Neuronal stem cell (in vitro differentiated cells): ENCODE results near the gene GPATCH2L.

Experiments
- DNase-seq: peaks from one replicate; pipeline ENCODE4 v3.0.0-alpha.2; 2013; ENCODE audit warnings: low spot score
- H2AFZ ChIP-seq: one replicate; pipeline ENCODE4 v1.6.1; 2013; ENCODE audit warnings: mild to moderate bottlenecking, low read length, inconsistent platforms
- H2AK5ac ChIP-seq: 2 replicates; pipeline ENCODE4 v1.6.1; 2013; ENCODE audit warnings: low read depth, mild to moderate bottlenecking, inconsistent platforms, low read length, moderate library complexity, mixed read lengths
- H2BK120ac ChIP-seq: 2 replicates; pipeline ENCODE4 v1.6.1; 2013; ENCODE audit warnings: low read depth, mild to moderate bottlenecking, inconsistent platforms, low read length, moderate library complexity, mixed read lengths
- H2BK12ac ChIP-seq: one replicate; pipeline ENCODE4 v1.6.1; 2013; ENCODE audit warnings: low read length, inconsistent platforms
- H2BK15ac ChIP-seq: 2 replicates; pipeline ENCODE4 v1.6.1; 2013; ENCODE audit warnings: mild to moderate bottlenecking, low read length, inconsistent platforms, mixed read lengths
- H2BK5ac ChIP-seq: one replicate; pipeline ENCODE4 v1.6.1; 2013; ENCODE audit warnings: inconsistent platforms, mild to moderate bottlenecking, low read length, moderate library complexity
- H3K14ac ChIP-seq: one replicate; pipeline ENCODE4 v1.6.1; 2013; ENCODE audit warnings: low read length, inconsistent platforms
- H3K18ac ChIP-seq: 2 replicates; pipeline ENCODE4 v1.6.1; 2013; ENCODE audit warnings: low read length, inconsistent platforms
- H3K23ac ChIP-seq: 2 replicates; pipeline ENCODE4 v1.6.1; 2013; ENCODE audit warnings: low read depth, mild to moderate bottlenecking, mixed read lengths, low read length, inconsistent platforms; ENCODE audit not compliant: poor library complexity
- H3K27ac ChIP-seq: replicated peaks from 3 replicates; pipeline ENCODE4 v1.5.1; 2013; ENCODE audit warnings: low read length, inconsistent platforms
- H3K27me3 ChIP-seq, 3 experiments: 2 replicates each; pipeline ENCODE4 v1.6.1; 2013; ENCODE audit warnings: low read length in 3 of 3, mild to moderate bottlenecking in 2 of 3, inconsistent platforms in 1 of 3, low read depth in 1 of 3, mixed read lengths in 1 of 3, moderate library complexity in 1 of 3; ENCODE audit not compliant: control insufficient read depth in 3 of 3, insufficient read depth in 3 of 3
- H3K36me3 ChIP-seq, 2 donors: replicated peaks in 1 of 2; 2 replicates each; pipeline ENCODE4 v1.6.1; 2013; ENCODE audit warnings: low read length in 2 of 2; ENCODE audit not compliant: control insufficient read depth in 2 of 2, insufficient read depth in 2 of 2
- H3K4ac ChIP-seq: 2 replicates; pipeline ENCODE4 v1.6.1; 2013; ENCODE audit warnings: inconsistent platforms, mild to moderate bottlenecking, low read length, moderate library complexity
- H3K4me1 ChIP-seq, 2 donors: 1 replicate in 1 of 2; 2 replicates in 1 of 2; pipeline ENCODE4 v1.6.1; 2013; ENCODE audit warnings: low read length in 2 of 2, low read depth in 1 of 2; ENCODE audit not compliant: control insufficient read depth in 2 of 2, insufficient read depth in 1 of 2
- H3K4me2 ChIP-seq: one replicate; pipeline ENCODE4 v1.6.1; 2013; ENCODE audit warnings: mild to moderate bottlenecking, low read length, inconsistent platforms; ENCODE audit not compliant: insufficient read depth, poor library complexity, severe bottlenecking
- H3K4me3 ChIP-seq, 2 donors: 2 replicates each; pipeline ENCODE4 v1.5.1; 2013; ENCODE audit warnings: low read length in 2 of 2, mild to moderate bottlenecking in 2 of 2, inconsistent platforms in 1 of 2, moderate library complexity in 1 of 2
- H3K79me1 ChIP-seq: one replicate; pipeline ENCODE4 v1.6.1; 2013; ENCODE audit warnings: low read depth, mild to moderate bottlenecking, inconsistent platforms, low read length, moderate library complexity
- H3K9ac ChIP-seq: one replicate; pipeline ENCODE4 v1.6.1; 2013; ENCODE audit warnings: mild to moderate bottlenecking, low read depth, low read length, inconsistent platforms; ENCODE audit not compliant: poor library complexity
- H3K9me3 ChIP-seq, 2 donors: replicated peaks in 1 of 2; 2 replicates each; pipeline versions ENCODE3 to v1.6.1; 2013; ENCODE audit warnings: low read length in 2 of 2, mild to moderate bottlenecking in 2 of 2, inconsistent platforms in 1 of 2, low read depth in 1 of 2, mixed read lengths in 1 of 2, moderate library complexity in 1 of 2; ENCODE audit not compliant: control insufficient read depth in 2 of 2, insufficient read depth in 1 of 2
- H4K8ac ChIP-seq: one replicate; pipeline ENCODE4 v1.6.1; 2013; ENCODE audit warnings: low read depth, mild to moderate bottlenecking, inconsistent platforms, low read length, moderate library complexity
- H4K91ac ChIP-seq: one replicate; pipeline ENCODE4 v1.6.1; 2013; ENCODE audit warnings: low read length, low read depth, mild to moderate bottlenecking, inconsistent platforms; ENCODE audit not compliant: poor library complexity
- WGBS, 2 donors: extraction: QIAGEN DNeasy Blood & Tissue Kit; methylation state at CpG; one replicate each; pipeline ENCODE4 v1.1.7; 2013; ENCODE audit warnings: missing lambda C conversion rate in 2 of 2, mixed read lengths in 1 of 2; ENCODE audit not compliant: insufficient read length in 2 of 2, insufficient replicate concordance in 1 of 2; ENCODE audit errors: extremely low coverage in 2 of 2; 5-methylcytosine and 5-hydroxymethylcytosine counted together

The GPATCH2L gene

GRCh38 chr14:76149196-76149595 is 2.5 kb upstream of the GPATCH2L start:
- no peak overlapping the region for H3K18ac ChIP-seq
- no peak overlapping the region for H2BK5ac ChIP-seq
- H4K8ac ChIP-seq = no peak overlapping the region
- peaks cover 6% of the 10 kb centered on the region for H3K79me1 ChIP-seq
- H3K4me1 ChIP-seq = peaks cover 1 to 11% of the 10 kb centered on the region in 2 donors
- WGBS, 2 donors = no CpG with 5 or more reads among the region's 2 CpGs
- no peak overlapping the region for H2BK15ac ChIP-seq
- no peaks in the 10 kb centered on the region for H3K9me3 ChIP-seq
- no peak overlapping the region for H2AFZ ChIP-seq
- no peak overlapping the region for H2BK120ac ChIP-seq
- H2BK12ac ChIP-seq = no peak overlapping the region
- no peak overlapping the region for H3K23ac ChIP-seq
- no peak for DNase-seq
- H3K36me3 ChIP-seq = peaks cover 0 to 6% of the 10 kb centered on the region in 2 donors
- H3K27me3 ChIP-seq = peaks cover 0 to 33% (median 2%) of the 10 kb centered on the region in 3 experiments
- H3K4ac ChIP-seq = no peak overlapping the region
- no peak overlapping the region for H2AK5ac ChIP-seq
- H3K4me2 ChIP-seq = no peak overlapping the region
- H3K27ac ChIP-seq = no peak overlapping the region
- no peak overlapping the region for H3K4me3 ChIP-seq
- H3K9ac ChIP-seq = no peak overlapping the region
- no peak overlapping the region for H3K14ac ChIP-seq
- H4K91ac ChIP-seq = no peak overlapping the region

GRCh38 chr14:76152333-76152681 is 585 bp downstream of the GPATCH2L start:
- peak overlapping the region; percentile 60 for H2AK5ac ChIP-seq
- peak overlapping the region; percentile 97 for H3K9ac ChIP-seq
- peak overlapping the region; percentile 95 for H3K23ac ChIP-seq
- peak overlapping the region; percentile 95 for H3K14ac ChIP-seq
- H2BK5ac ChIP-seq = peak overlapping the region; percentile 70
- peak overlapping the region; percentile 93 to 96 for H3K4me3 ChIP-seq
- no peak overlapping the region for H2BK15ac ChIP-seq
- H4K8ac ChIP-seq = no peak overlapping the region
- peak overlapping the region; percentile 64 for H3K27ac ChIP-seq
- H3K36me3 ChIP-seq = peaks cover 5 to 37% of the 10 kb centered on the region in 2 donors
- H2BK12ac ChIP-seq = no peak overlapping the region
- peaks cover 1 to 14% of the 10 kb centered on the region in 2 donors for H3K4me1 ChIP-seq
- no CpG with 5 or more reads among the region's 17 CpGs for WGBS, 2 donors
- H3K18ac ChIP-seq = peak overlapping the region; percentile 98
- no peak overlapping the region for H2BK120ac ChIP-seq
- no peak overlapping the region for H3K4ac ChIP-seq
- peak; percentile 17 for DNase-seq
- H4K91ac ChIP-seq = no peak overlapping the region
- peaks cover 9% of the 10 kb centered on the region for H3K79me1 ChIP-seq
- H2AFZ ChIP-seq = peak overlapping the region; percentile 93
- H3K4me2 ChIP-seq = peak overlapping the region; percentile 97
- peaks cover 0 to 19% (median 0%) of the 10 kb centered on the region in 3 experiments for H3K27me3 ChIP-seq
- H3K9me3 ChIP-seq = no peaks in the 10 kb centered on the region

GRCh38 chr14:76153919-76154318 is 2.2 kb downstream of the GPATCH2L start:
- Histone ChIP-seq H2AFZ (no peak overlapping the region), H4K91ac (no peak overlapping the region), H4K8ac (no peak overlapping the region), H3K36me3 (peaks cover 7 to 53% of the 10 kb centered on the region in 2 donors), H3K23ac (no peak overlapping the region), H2BK12ac (no peak overlapping the region), H3K79me1 (peaks cover 9% of the 10 kb centered on the region), H3K9ac (no peak overlapping the region), H2BK5ac (no peak overlapping the region), H3K18ac (no peak overlapping the region), H2BK15ac (no peak overlapping the region), H3K27me3 (peaks cover 0 to 8% (median 0%) of the 10 kb centered on the region in 3 experiments), H3K4ac (no peak overlapping the region), H2BK120ac (no peak overlapping the region), H3K4me1 (peaks cover 1 to 14% of the 10 kb centered on the region in 2 donors), H3K14ac (no peak overlapping the region), H3K9me3 (peaks cover 0 to under 1% of the 10 kb centered on the region in 2 donors), H3K4me2 (no peak overlapping the region), H3K27ac (no peak overlapping the region), H2AK5ac (no peak overlapping the region), H3K4me3 (no peak overlapping the region)
- no peak for DNase-seq
- no CpG with 5 or more reads among the region's 1 CpG for WGBS, 2 donors

GRCh38 chr14:76154539-76155126 is 2.9 kb downstream of the GPATCH2L start:
- H2AK5ac ChIP-seq = no peak overlapping the region
- no CpG with 5 or more reads among the region's 11 CpGs for WGBS, 2 donors
- H3K14ac ChIP-seq = no peak overlapping the region
- H3K36me3 ChIP-seq = peaks cover 9 to 60% of the 10 kb centered on the region in 2 donors
- H4K8ac ChIP-seq = no peak overlapping the region
- peaks cover 1 to 14% of the 10 kb centered on the region in 2 donors for H3K4me1 ChIP-seq
- no peak overlapping the region for H3K23ac ChIP-seq
- no peak overlapping the region for H2BK5ac ChIP-seq
- no peak overlapping the region for H2AFZ ChIP-seq
- H3K18ac ChIP-seq = no peak overlapping the region
- H2BK15ac ChIP-seq = no peak overlapping the region
- no peak overlapping the region for H4K91ac ChIP-seq
- H3K79me1 ChIP-seq = peaks cover 9% of the 10 kb centered on the region
- H3K4me3 ChIP-seq = peak overlapping the region in 1 of 2 donors; percentile 63
- H3K9me3 ChIP-seq = peaks cover 0 to 4% of the 10 kb centered on the region in 2 donors
- H3K27me3 ChIP-seq = peaks cover 0 to 2% (median 0%) of the 10 kb centered on the region in 3 experiments
- no peak overlapping the region for H3K4me2 ChIP-seq
- no peak overlapping the region for H2BK120ac ChIP-seq
- no peak overlapping the region for H3K27ac ChIP-seq
- DNase-seq = no peak
- H3K9ac ChIP-seq = peak overlapping the region; percentile 54
- no peak overlapping the region for H2BK12ac ChIP-seq
- H3K4ac ChIP-seq = no peak overlapping the region
